Stimulated activated CD4-positive, alpha-beta T cell treated with anti-CD3 and anti-CD28 coated beads, TNF-alpha, amount 100 ng/mL, for 1 hour (primary cell): ENCODE data around the gene PHPT1.
A peak's percentile ranks its signal among the peaks of the same experiment; 100 is the strongest.

Experiments used
- DNase-seq, 3 donors: peaks; one replicate each; pipeline ENCODE4 v3.0.0-alpha.2; 2020; ENCODE audit warnings: low read depth in 3 of 3, low spot score in 1 of 3

Gene PHPT1

GRCh38 chr9:136847826-136848392 is 1.3 kb upstream of the PHPT1 start:
- peak; percentile 21 to 56 (median 36) for DNase-seq

GRCh38 chr9:136848393-136849037 is 694 bp upstream of the PHPT1 start:
- no peak for DNase-seq

GRCh38 chr9:136849960-136850865 is 1.0 kb downstream of the PHPT1 start:
- no peak for DNase-seq

- DNase-seq: no peak
These were observed 1.9 kb downstream of the PHPT1 start for GRCh38 chr9:136850866-136851775.

GRCh38 chr9:136851941-136852663 is 2.9 kb downstream of the PHPT1 start, which contains the start of gene MAMDC4:
Gene MAMDC4, plus strand, starts transcription at chr9:136852346. Its CDS starts 71 bp downstream, at chr9:136852417.
- no peak for DNase-seq

- DNase-seq: no peak
These were observed 3.7 kb downstream of the PHPT1 start for GRCh38 chr9:136852664-136853595.

GRCh38 chr9:136853596-136854112 is 4.4 kb downstream of the PHPT1 start:
- DNase-seq: no peak

- no peak for DNase-seq
These were observed 5.1 kb downstream of the PHPT1 start for GRCh38 chr9:136854113-136854841.

GRCh38 chr9:136854842-136855460 is 5.7 kb downstream of the PHPT1 start:
- no peak for DNase-seq

- DNase-seq: no peak
These were observed 6.4 kb downstream of the PHPT1 start for GRCh38 chr9:136855461-136856078.

- no peak for DNase-seq
These were observed 6.9 kb downstream of the PHPT1 start for GRCh38 chr9:136856079-136856476.

GRCh38 chr9:136856541-136857141 is 7.4 kb downstream of the PHPT1 start:
- no peak for DNase-seq

- DNase-seq: no peak
These were observed 8.0 kb downstream of the PHPT1 start for GRCh38 chr9:136857166-136857565.

GRCh38 chr9:136857581-136858412 is 8.6 kb downstream of the PHPT1 start:
- DNase-seq: no peak

- DNase-seq: no peak
These were observed 9.2 kb downstream of the PHPT1 start for GRCh38 chr9:136858452-136858843.
